ENCODE results near the gene OR2C1.

GRCh38 chr16:3355589-3355988 lies at the start of gene OR2C1:
- TF ChIP-seq CTCF (IDR thresholded peaks at IDR 0.05; ENCODE audit: low read length): no peak
- TF ChIP-seq EZH2 (optimal IDR thresholded peaks at IDR 0.05; ENCODE audit: low read depth, low read length): no peak

All from MM.1S (cell line).